T-helper 1 cell treated with Interleukin-12 subunit alpha and Interleukin-12 subunit beta and Interleukin-4 antibody, amounts not matched to agents 30 μg/mL and 1 μg/mL, for 36 hours (primary cell): ENCODE data around the gene GZMM.

Experiments used
- H3K27ac Mint-ChIP-seq: one replicate; pipeline ENCODE4 v1.8.0; 2021; ENCODE audit warnings: mild to moderate bottlenecking, mixed read lengths
- H3K27me3 Mint-ChIP-seq: one replicate; pipeline ENCODE4 v1.8.0; 2021; ENCODE audit warnings: low read depth, mixed read lengths
- H3K36me3 Mint-ChIP-seq: one replicate; pipeline ENCODE4 v1.8.0; 2021; ENCODE audit warnings: low read depth, mixed read lengths
- H3K4me1 Mint-ChIP-seq: one replicate; pipeline ENCODE4 v1.8.0; 2021; ENCODE audit warnings: low read depth, mixed read lengths
- H3K4me3 Mint-ChIP-seq: one replicate; pipeline ENCODE4 v1.8.0; 2021; ENCODE audit warnings: mild to moderate bottlenecking, moderate library complexity, mixed read lengths
- H3K9me3 Mint-ChIP-seq: one replicate; pipeline ENCODE4 v1.8.0; 2021; ENCODE audit warnings: mixed read lengths

The GZMM gene

GRCh38 chr19:588093-588740, 44.4 kb downstream of the GZMM start:
- Mint-ChIP-seq H3K27me3 (peaks cover 20% of the 10 kb centered on the region), H3K36me3 (no peaks in the 10 kb centered on the region), H3K9me3 (no peaks in the 10 kb centered on the region), H3K4me1 (peaks cover 2% of the 10 kb centered on the region), H3K27ac (no peak overlapping the region), H3K4me3 (no peak overlapping the region)

DNA sequence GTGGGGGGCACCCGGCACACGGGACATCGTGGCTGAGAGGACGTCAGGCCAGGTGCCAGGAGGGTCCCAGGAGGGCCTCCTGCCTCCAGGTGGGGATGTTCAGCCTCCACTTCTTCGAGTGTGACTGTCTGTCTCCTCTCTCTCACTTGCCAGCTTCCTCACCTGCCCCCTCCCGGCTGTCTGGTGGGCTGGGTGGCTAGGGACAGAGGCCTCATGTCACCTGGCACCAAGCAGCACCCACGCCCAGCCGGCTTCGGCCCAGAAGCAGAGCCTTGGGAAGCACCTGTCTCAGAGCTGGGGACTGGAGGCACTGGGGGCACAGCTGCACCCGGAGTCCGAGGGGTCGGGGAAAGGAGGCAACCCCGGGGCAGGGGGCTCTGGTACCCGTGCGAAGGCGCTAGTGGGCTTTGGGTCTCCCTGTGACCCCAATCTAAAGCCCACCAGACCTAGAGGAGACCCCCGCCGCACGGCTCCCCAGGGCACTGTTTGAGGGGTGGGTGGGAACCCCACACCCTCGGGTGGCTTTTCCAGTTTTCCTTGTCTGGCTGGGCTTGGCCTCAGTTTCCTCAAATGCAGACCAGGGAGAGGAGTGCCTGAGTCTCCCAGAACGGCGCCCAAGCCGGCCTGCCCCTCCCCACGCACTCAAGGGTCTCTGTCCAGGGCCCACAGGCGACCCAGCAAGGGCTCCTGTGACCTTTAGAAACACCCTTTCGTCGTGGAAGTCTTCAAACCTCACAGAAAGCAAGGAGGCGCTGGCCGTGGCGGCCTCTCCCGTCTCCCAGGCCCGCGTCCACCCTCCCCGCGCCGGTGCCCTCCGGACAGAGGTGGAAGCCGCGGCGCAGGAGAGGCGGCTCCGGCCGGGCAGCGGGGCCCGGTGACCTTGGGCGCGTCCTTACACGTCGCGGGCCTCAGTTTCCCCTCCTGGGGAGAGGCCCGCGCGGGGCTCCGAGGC, 45.2 kb downstream of the GZMM start:
- no peak overlapping the region for H3K4me3 Mint-ChIP-seq
- H3K27ac Mint-ChIP-seq, result no peak overlapping the region
- H3K4me1 Mint-ChIP-seq, result peaks cover 2% of the 10 kb centered on the region
- H3K9me3 Mint-ChIP-seq, result no peaks in the 10 kb centered on the region
- H3K36me3 Mint-ChIP-seq, result no peaks in the 10 kb centered on the region
- H3K27me3 Mint-ChIP-seq, result peaks cover 25% of the 10 kb centered on the region

DNA sequence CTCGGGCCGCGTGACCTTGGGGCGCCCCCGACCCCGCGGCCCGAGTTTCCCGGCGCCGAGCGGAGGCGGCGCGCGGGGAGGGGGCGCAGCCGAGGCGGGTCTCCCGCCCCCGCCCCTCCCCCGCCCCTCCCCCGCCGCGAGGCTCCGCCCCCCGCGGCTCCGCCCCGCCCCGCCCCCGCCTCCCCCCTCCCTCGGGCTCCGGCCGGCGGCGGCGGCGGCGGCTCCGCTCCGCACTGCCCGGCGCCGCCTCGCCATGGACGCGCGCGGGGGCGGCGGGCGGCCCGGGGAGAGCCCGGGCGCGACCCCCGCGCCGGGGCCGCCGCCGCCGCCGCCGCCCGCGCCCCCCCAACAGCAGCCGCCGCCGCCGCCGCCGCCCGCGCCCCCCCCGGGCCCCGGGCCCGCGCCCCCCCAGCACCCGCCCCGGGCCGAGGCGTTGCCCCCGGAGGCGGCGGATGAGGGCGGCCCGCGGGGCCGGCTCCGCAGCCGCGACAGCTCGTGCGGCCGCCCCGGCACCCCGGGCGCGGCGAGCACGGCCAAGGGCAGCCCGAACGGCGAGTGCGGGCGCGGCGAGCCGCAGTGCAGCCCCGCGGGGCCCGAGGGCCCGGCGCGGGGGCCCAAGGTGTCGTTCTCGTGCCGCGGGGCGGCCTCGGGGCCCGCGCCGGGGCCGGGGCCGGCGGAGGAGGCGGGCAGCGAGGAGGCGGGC, 46.0 kb downstream of the GZMM start, which contains the start of gene HCN2:
TSS of gene HCN2 (plus strand) at position 189 of the 703 bp plus-strand sequence. CDS start at position 254, 65 bp downstream.
- H3K27ac Mint-ChIP-seq, result no peak within 1 kb of the TSS
- no peaks in the 10 kb centered on the region for H3K9me3 Mint-ChIP-seq
- peaks cover 2% of the 10 kb centered on the region for H3K4me1 Mint-ChIP-seq
- peaks cover 25% of the 10 kb centered on the region for H3K27me3 Mint-ChIP-seq
- peak within 1 kb of the TSS; percentile 44 for H3K4me3 Mint-ChIP-seq
- H3K36me3 Mint-ChIP-seq, result no peaks in the 10 kb centered on the region

DNA sequence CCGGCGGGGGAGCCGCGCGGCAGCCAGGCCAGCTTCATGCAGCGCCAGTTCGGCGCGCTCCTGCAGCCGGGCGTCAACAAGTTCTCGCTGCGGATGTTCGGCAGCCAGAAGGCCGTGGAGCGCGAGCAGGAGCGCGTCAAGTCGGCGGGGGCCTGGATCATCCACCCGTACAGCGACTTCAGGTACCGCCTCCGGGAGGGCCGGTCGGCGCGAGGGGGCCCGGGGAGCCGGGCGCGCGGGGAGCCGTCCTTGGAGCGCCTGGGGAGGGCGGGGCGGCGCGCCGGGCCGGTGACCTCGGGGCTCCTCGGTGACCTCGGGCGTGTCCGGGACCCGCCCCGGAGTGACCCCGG, 46.5 kb downstream of the GZMM start:
- peak overlapping the region; percentile 44 for H3K4me3 Mint-ChIP-seq
- H3K9me3 Mint-ChIP-seq, result no peaks in the 10 kb centered on the region
- peaks cover 25% of the 10 kb centered on the region for H3K27me3 Mint-ChIP-seq
- H3K4me1 Mint-ChIP-seq, result peaks cover 2% of the 10 kb centered on the region
- H3K36me3 Mint-ChIP-seq, result no peaks in the 10 kb centered on the region
- no peak overlapping the region for H3K27ac Mint-ChIP-seq

DNA sequence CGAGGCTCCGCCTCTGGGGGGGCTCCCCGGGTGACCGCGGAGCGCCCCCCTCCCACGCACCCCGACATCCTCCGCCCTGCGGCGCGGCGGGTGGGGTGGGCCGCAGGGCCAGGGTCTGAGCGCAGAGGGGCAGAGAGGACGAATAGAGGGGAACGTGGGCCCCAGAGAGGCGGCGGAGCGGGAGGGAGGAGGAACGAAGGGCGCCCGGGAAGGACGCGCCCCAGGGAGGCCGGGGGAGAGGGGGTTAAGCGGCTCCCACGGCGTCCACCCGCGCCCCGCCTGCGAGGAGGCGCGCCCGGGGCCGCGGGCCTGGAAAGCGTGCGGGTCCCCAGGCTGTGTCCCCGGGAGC, 46.9 kb downstream of the GZMM start:
- Mint-ChIP-seq H3K27ac (no peak overlapping the region), H3K4me3 (no peak overlapping the region), H3K9me3 (no peaks in the 10 kb centered on the region), H3K4me1 (peaks cover 2% of the 10 kb centered on the region), H3K27me3 (peaks cover 25% of the 10 kb centered on the region), H3K36me3 (no peaks in the 10 kb centered on the region)

- no peaks in the 10 kb centered on the region for H3K9me3 Mint-ChIP-seq
- H3K36me3 Mint-ChIP-seq, result no peaks in the 10 kb centered on the region
- H3K4me3 Mint-ChIP-seq, result no peak overlapping the region
- peaks cover 2% of the 10 kb centered on the region for H3K4me1 Mint-ChIP-seq
- H3K27me3 Mint-ChIP-seq, result peaks cover 25% of the 10 kb centered on the region
- no peak overlapping the region for H3K27ac Mint-ChIP-seq
These were observed 47.5 kb downstream of the GZMM start for GRCh38 chr19:591099-591958.

GRCh38 chr19:592101-592500, 48.2 kb downstream of the GZMM start:
- Mint-ChIP-seq H3K9me3 (no peaks in the 10 kb centered on the region), H3K27me3 (peaks cover 25% of the 10 kb centered on the region), H3K36me3 (no peaks in the 10 kb centered on the region), H3K4me3 (no peak overlapping the region), H3K4me1 (peaks cover 2% of the 10 kb centered on the region), H3K27ac (no peak overlapping the region)

GRCh38 chr19:593055-593454, 49.2 kb downstream of the GZMM start:
- H3K4me3 Mint-ChIP-seq, result no peak overlapping the region
- H3K9me3 Mint-ChIP-seq, result no peaks in the 10 kb centered on the region
- H3K4me1 Mint-ChIP-seq, result peaks cover under 1% of the 10 kb centered on the region
- peaks cover 22% of the 10 kb centered on the region for H3K27me3 Mint-ChIP-seq
- no peak overlapping the region for H3K27ac Mint-ChIP-seq
- no peaks in the 10 kb centered on the region for H3K36me3 Mint-ChIP-seq

DNA sequence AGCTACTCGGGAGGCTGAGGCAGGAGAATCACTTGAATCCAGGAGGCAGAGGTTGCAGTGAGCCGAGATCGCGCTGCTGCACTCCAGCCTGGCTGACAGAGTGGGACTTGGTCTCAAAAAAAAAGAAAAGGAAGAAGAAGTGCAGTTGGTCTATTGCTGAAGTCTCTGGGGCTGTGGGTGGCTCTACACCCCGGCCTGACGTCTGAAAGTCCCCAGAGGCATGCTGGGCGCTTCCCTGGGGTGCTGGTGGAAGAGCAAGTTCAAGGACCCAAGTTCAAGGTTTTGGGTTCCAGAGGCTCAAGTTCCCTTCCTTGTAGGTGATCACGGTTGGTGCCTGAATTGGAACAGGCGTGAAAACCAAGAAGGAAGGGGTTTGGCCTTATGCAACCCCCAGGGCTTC, 49.7 kb downstream of the GZMM start:
- no peaks in the 10 kb centered on the region for H3K36me3 Mint-ChIP-seq
- no peaks in the 10 kb centered on the region for H3K4me1 Mint-ChIP-seq
- no peak overlapping the region for H3K27ac Mint-ChIP-seq
- H3K4me3 Mint-ChIP-seq, result no peak overlapping the region
- no peaks in the 10 kb centered on the region for H3K9me3 Mint-ChIP-seq
- H3K27me3 Mint-ChIP-seq, result peaks cover 19% of the 10 kb centered on the region

DNA sequence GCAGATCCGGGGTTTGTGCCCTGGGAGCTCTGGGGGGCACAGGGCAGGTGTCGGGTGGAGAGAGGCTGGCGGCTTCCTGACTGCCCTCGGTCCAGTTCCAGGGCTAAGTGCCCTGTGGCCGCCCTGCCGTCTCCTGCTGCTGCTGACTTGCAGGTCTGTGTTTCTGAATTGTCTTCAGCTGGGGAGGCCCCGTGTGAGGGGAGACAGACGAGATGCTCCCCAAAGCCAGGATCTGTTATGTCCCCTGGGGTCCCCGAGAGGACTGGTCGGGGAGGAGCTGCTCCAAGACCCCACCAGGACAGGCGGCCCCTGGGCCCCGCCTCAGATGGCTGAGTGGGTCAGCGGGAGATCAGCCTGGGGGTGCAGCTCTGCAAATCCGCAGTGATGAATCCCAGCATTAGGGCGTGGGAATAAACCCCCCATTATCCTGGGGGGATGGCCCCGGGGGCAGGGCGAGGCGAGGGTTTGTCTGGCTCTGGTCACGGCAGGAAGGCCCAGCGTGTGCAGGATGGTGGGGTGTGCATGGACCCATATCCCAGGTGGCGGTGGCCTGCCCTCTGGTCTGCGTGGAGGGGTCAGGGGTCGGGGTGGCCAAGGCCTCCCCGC, 50.5 kb downstream of the GZMM start:
- Mint-ChIP-seq H3K36me3 (no peaks in the 10 kb centered on the region), H3K4me3 (no peak overlapping the region), H3K27me3 (peaks cover 11% of the 10 kb centered on the region), H3K27ac (no peak overlapping the region), H3K4me1 (no peaks in the 10 kb centered on the region), H3K9me3 (no peaks in the 10 kb centered on the region)

- no peak overlapping the region for H3K27ac Mint-ChIP-seq
- H3K9me3 Mint-ChIP-seq, result no peaks in the 10 kb centered on the region
- no peaks in the 10 kb centered on the region for H3K4me1 Mint-ChIP-seq
- H3K27me3 Mint-ChIP-seq, result peaks cover 11% of the 10 kb centered on the region
- H3K4me3 Mint-ChIP-seq, result no peak overlapping the region
- no peaks in the 10 kb centered on the region for H3K36me3 Mint-ChIP-seq
These were observed 51.7 kb downstream of the GZMM start for GRCh38 chr19:595326-596262.

DNA sequence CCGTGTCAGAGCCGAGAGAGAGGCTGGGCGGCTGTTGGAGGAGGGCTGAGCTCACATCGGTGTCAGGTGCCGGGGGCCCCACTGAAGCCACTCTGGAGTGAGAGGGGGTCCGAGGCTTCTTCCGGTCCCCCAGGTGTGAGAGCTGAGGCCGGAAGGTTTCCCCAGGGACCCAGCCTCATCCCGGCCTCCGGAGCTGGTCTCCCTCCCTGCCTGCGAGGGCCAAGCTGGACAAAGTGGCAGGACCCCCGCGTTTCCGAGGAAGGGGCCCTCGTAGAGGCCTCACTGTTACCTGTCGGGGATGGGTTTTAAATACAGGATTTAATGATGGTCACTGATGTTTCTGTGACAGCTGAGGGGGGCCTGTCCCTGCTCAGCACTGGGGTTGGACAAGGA, 52.4 kb downstream of the GZMM start:
- Mint-ChIP-seq H3K4me1 (no peaks in the 10 kb centered on the region), H3K4me3 (no peak overlapping the region), H3K9me3 (no peaks in the 10 kb centered on the region), H3K36me3 (no peaks in the 10 kb centered on the region), H3K27ac (no peak overlapping the region), H3K27me3 (peaks cover 9% of the 10 kb centered on the region)
